Ureter (tissue), 1 donor: ENCODE results near the gene ATP9B. TPM values are rescaled to one million over a fixed set of nuclear protein-coding genes. Genes with fewer than 3 reads are reported as not detected.

Experiments
- DNase-seq: peaks from one replicate; pipeline ENCODE4 v3.0.0-alpha.2; 2020; ENCODE audit warnings: low spot score
- total RNA-seq: library from RNA; stranded (reverse); gene quantifications from one replicate; pipeline ENCODE4 v1.2.4, GENCODE V29; 2023
- donor health status: DM: yes; HTN: yes; CAD: no.

ATP9B gene
- total RNA-seq, 1 donor from 2014 or later = 69.6 TPM

DNA sequence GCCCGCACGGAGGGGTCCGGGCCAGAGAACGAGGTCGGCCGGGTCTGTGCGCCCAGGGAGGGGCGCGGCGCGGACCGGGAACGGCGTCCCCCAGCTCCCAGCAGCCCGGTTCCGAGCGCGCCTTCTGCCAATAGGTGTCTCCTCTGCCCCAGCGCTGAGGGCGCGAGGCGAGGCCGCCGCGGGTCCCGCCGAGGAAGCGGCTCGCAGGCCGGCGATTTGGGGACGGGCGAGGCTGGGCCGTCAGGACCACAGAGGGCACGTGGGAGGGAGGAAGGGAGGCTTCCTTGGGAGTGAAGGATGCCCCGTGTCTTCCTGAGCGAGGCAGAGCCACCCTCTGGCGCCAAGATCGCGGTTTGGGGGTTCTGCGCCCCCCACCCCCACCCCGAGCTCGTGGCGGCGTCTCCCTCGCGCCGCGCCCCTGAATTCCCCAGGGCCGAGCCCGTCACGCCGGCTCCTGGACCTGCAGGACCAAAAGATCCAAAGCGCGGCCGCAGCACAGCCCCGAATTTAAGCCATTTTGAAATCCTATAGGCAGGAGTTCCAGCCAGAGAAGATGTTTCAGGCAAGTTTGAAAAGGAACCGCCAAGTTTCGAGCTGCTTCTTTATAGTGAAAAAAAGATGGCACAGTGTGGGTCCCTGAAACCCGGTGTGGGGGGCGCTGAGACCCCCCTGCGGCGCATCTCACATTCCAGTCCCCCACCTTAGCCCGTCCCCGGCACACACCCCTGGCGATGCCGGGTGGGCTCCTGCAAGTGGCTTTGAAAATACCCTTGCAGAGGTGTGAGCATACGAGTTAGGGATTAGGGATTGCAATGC lies 327.4 kb downstream of the ATP9B start:
- DNase-seq = no peak

DNA sequence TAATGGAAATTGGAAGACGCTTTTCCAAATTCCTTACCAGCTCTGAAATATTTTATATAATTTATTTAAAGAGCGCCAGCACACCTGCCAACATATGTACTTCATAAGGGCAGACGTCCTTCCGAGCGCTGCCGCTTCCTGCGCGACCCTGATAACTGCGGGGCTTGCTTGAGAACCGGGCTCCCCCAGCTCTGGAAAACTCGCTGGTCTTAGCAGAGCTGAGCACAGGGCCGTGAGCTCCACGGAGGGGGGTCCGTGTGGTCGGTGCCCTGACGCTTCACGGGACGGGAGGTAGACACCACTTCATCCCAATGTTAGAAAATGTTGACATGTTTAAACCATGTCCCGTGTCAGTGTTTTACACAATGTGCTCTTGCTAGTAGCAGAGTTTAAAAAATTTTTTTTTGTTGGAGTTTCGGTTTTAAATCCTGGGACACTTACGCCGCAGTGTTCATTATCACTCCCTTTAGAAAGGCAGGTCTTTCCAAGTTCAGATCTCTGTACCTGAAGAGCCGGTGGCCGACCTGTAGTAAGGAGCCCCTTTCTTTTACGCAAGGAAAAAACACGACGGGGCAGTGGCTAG lies 328.1 kb downstream of the ATP9B start:
- no peak for DNase-seq

DNA sequence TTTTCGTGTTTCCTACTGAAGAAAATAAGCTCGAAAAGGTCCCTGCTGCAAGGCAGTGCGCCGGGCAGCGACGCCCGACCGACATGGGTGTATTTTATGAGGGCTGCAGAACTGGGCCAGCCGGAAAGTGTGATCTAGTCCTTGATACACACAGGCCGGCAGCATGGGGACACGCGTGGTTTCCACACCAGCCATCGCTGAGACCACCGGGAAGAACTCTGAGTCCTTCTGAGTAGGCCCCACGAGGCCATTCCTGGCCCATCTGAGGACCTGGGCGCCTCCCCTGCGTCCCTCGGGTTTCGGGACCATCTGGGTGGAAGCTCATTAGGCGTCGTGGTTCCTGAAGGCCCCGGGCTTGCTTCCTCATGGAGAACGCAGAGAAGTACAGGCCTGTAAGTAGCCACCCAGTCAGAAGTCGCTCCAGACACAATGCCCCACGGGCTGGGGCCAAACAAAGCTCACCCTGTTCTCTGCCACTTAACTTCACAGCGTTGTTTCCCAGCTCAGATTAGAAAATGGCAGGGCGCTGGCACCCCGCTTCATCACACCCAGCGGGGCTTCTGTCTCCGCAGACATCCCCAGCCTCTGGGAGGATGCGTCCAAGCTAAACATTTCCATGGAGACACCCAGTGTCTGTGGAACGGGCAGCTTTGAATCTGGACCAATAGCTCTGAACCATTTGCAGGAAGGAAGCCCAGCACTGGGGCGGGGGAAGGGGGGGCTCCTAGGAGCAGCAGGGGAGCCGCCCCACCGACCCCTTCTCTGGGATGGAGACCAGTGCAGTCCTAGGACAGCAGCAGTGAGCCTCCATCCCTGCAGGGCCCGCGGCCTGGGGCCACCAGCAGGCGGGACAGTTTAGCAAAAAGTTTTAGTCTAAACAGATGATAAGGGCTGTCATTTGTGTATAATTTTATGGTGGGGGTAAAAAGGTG lies 328.9 kb downstream of the ATP9B start:
- DNase-seq = no peak

DNA sequence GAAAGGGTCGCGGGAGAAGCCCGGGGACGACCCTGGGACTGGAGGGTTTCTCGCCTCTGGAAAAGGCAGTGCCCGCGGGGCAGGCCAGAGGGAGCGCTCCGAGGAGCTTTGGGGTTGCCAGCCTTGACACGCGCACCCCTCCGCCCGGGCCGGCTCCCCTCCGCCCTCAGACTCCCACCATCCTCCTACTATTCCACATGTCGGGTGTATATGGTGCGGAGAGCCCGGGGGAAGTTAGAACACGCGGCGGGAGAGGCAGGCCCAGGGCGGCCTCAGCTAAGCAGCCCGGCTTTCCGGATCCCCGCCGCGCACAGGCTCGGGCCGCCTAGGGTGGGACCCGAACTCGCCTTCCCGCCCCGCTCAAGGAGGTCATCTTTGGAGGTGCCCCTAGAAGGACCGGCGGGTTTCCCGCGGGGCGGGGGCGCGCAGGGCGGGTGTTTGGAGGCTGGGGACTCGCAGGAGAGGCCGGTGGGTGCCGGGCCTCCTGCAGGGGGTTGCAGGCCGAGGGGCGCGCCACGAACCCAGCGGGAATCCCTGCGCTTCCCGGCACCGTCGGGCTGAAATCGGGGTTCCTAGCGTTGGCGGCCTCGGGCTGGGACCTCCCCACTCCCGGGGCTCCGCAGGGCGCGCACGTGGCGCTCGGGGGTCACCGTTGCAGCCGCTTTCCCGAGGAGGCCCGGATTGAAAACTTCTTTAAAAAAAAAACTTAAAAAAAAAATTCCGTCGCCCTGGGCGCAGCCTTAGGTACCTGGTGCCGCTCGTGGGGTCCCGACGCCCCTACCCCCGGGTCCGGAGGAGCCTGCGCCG lies 330.3 kb downstream of the ATP9B start:
- no peak for DNase-seq

DNA sequence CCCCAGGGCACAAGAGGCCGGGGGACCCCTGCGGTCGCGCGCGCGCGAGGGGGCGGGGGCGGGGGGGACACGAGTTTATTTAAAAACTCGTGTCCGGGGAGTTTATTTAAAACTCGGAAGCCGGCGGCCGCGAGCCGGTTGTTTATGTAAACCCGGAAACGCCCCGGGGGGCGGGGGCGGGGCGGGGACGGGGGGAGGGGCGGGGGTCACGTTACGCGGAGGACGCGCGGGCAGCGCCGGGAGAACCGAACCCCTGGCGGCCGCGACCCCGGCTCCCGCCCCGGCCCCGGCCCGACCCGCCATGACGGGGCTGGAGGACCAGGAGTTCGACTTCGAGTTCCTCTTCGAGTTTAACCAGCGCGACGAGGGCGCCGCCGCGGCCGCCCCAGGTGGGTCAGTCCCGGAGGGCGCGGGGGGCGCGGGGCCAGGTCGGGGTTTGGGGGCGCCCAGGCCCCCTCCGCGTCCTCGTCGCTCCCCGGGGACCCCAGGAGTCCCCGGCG lies 330.9 kb downstream of the ATP9B start:
- DNase-seq = no peak

- DNase-seq = no peak
Measured at GRCh38 chr18:79400591-79401381, 331.6 kb downstream of the ATP9B start.

GRCh38 chr18:79401494-79402208 lies 332.5 kb downstream of the ATP9B start:
- no peak for DNase-seq

GRCh38 chr18:79402209-79402576 lies 333.0 kb downstream of the ATP9B start:
- DNase-seq = no peak

DNA sequence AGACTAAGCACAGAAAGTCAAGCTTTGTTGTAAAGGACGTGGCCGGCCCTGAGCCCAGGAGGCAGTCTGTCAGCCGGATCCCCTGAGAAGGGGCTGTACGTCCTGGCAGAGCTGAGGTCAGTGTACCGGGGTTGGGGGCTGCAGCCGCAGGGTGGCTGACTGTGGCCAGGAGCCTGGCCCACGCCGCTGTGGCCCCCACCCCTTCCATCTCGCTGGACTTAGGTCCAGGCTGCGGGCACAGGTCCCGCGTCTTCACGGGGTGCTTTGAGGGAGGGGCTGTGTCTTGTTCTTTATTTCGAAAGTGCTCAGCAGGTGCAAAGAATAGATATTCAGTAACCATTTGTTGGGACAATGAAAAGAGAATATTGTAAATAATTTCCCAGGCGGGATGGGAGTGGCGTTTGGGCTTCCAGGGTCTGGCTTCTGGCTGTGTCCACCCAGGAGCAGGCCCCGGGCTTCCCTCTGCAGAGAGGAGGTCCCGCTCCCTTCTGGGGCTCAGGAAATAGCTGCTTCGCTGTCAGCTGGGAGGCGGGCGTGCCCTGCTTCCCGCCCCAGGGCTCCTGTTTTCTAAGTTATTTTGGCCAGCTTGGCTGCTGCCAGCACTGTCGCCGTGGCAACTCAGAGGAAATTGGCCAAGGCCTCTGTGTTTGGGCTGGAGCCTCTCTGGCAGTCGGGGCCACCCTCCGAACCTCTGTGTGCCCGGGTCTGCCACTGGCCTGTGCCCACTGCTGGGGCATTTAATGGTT lies 334.0 kb downstream of the ATP9B start:
- no peak for DNase-seq

DNA sequence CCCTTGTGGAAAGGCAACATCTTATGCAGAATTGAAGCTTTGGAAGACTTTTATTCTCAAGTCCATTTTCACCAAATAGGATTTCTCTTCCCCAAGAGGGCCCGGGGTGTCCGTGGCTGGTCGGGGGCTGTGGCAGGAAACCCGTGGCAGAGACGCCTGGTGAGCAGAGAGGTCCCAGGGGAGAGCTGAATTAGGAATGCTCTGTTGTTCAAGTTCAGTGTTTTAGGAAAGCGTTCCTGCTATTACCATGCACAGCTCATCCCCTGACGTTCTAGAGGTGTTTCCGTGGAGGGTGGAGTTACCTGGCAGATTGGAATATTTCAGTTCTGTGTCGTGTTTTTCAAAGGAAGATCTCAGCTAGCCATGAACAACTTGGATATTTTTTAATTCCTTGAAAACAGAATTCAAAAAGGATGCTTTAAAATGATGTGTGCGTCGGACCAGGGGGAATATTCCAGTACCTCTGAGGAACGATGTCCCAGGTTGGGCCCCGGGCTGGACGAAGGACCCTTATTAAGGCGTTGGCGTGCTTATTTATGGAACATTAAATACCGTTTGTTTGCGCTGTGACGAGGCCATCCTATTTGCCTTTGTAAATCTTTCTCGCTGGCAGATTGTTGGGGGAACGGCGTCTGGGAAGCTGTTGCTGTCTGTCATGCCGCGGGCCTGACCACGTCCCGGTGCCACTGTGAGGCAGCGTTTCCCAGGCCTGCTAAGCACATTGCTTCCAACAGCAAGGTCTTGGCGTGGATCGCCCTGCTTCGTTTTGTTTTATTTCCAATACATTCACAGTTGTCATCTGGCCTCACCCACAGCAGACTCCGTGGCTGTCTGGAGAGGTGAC lies 334.8 kb downstream of the ATP9B start:
- no peak for DNase-seq

DNA sequence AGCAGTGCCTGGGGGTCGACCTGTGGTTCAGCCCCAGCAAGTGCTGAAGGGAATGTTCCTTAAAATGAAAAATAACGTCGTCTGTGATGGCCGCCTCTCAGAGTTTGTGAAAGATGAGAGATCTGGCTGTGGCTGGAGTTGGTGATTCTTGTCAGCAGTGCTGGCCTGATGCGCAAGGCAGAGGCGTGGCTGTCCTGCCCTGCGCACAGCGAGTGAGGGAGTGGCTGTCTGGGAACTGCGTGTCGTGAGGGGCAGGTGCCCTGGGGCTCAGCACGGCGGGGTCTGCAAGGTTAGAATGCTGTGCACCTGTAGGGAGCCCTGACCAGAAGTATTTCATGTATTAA lies 335.3 kb downstream of the ATP9B start:
- DNase-seq = no peak

DNA sequence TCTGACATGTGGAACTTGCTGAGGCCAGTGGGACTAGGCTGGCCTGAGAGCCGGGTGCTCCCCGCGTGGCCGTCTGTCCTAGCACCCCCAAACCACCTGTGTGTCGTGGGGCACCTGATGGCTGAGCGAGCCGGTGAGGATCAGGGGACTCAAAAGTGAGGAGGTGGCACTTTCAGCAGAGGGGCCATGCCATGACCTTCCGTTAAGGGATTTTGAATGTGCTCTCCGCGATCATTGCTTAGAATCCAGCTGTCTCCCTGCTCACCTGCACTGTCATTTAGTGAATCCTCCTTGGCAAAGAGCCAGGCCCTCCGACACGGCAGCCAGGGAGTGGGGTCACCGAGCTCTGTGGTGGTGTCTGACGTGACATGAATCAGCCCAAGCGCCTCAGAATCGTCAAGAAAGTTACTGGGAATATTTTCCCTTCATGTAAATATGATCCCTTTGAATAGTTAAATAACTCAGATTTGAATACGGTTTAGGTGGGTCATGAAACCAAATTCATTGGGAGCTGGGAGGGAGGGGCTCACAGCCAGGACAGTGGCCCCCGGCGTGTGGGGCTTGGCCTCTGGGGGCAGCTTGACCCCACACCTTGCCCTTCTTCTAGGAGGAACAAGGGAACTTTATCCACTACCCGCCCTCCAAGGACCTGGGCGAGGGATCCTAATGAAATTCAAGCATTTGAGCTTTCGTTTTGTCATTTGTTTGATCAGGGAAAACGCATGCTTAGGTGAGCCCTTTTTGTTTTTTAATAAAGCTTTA lies 336.0 kb downstream of the ATP9B start:
- DNase-seq = no peak

DNA sequence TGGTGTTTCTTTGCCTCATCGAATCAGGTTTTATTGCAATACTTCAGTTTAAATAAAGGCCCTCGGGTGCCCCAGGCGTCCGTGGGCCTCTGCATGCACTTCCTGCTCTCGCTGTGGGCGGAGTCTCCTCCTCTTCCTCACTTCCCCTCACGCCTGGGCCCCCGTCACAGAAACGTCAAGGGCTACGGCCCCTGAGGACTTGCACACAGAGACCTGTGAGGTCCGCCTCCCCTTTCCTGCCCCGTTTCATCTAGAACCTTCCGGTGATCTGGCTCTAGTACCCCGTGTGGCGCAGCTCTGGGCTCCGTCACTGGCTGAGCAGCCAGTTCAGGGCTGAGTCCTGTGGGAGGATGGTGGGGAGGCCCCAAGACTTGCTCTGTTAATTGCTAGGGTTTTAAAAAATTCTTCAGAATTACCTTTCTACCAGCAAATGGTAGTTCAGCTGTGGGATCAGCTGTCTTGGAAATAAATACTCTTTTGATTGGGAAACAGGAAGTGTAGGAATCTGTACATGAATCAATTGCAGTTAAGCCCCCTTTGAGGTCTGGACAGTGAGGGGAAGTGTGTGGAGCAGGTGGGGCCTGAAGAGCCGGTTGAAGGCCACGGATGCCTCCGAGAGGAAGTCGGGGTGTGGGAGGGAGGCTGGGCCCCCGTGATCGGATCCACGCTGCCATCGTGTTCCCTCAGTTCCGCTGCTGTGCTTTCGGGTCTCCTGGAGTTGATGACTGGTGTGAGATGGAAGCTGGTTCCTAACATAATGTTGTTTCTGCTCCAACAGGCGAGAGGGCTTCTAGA lies 336.8 kb downstream of the ATP9B start:
- DNase-seq = peak; percentile 71

GRCh38 chr18:79406708-79407107 lies 337.5 kb downstream of the ATP9B start:
- DNase-seq = no peak

GRCh38 chr18:79409313-79409712 lies 340.1 kb downstream of the ATP9B start:
- DNase-seq = no peak

DNA sequence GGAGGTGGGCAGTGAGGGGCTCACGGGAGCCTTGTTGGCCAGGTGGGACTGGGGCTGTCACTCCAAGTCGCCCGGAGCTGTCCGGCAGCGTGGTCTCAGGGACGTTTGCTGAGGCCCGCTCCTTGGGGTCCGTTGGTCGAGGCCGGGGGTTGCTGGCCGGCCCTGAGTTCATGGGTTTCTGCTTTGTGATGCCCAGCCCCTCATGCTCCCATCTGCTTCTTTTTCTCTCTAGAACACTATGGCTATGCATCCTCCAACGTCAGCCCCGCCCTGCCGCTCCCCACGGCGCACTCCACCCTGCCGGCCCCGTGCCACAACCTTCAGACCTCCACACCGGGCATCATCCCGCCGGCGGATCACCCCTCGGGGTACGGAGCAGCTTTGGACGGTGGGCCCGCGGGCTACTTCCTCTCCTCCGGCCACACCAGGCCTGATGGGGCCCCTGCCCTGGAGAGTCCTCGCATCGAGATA lies 341.0 kb downstream of the ATP9B start:
- DNase-seq = no peak
